ENCODE results near the gene MYO6.

The MYO6 gene

GRCh38 chr6:75933387-75933975, 184.4 kb downstream of the MYO6 start:
- TF ChIP-seq CTCF (IDR thresholded peaks at IDR 0.05; ENCODE audit: low read depth, low read length), result no peak
- no peak overlapping the region for H3K4me3 ChIP-seq (replicated peaks in 1 of 2; ENCODE audit: low read depth in 2 of 2, low read length in 2 of 2)
- DNase-seq (ENCODE audit: low read depth in 2 of 2), result no peak

- H3K4me3 ChIP-seq (replicated peaks in 1 of 2; ENCODE audit: low read depth in 2 of 2, low read length in 2 of 2), result peak overlapping the region; percentile 47 to 49
- peak; percentile 85 to 86 for DNase-seq (ENCODE audit: low read depth in 2 of 2)
- TF ChIP-seq CTCF (IDR thresholded peaks at IDR 0.05; ENCODE audit: low read depth, low read length), result peak; percentile 74
Observed at GRCh38 chr6:75934643-75935472, 185.8 kb downstream of the MYO6 start.

DNA sequence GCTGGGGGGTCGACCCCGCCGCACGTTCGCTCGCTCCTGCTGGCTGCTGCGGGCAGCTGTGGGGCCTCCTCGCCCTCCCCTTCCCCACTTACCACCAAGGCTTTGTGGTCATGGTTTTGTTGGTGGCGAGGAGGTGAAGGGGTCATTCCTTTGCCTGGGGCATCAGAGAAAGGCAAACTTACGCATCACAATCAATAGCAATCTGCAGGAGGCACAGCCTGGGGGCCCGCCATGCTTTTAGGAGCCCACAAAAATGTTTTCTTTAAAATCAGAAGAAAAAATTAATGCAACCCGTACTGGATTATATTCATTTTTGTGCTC, 186.4 kb downstream of the MYO6 start:
- H3K4me3 ChIP-seq (replicated peaks in 1 of 2; ENCODE audit: low read depth in 2 of 2, low read length in 2 of 2), result peak overlapping the region; percentile 47 to 49
- no peak for TF ChIP-seq CTCF (IDR thresholded peaks at IDR 0.05; ENCODE audit: low read depth, low read length)
- no peak for DNase-seq (ENCODE audit: low read depth in 2 of 2)

GRCh38 chr6:75936682-75937081, 187.6 kb downstream of the MYO6 start:
- H3K4me3 ChIP-seq (replicated peaks in 1 of 2; ENCODE audit: low read depth in 2 of 2, low read length in 2 of 2), result no peak overlapping the region
- TF ChIP-seq CTCF (IDR thresholded peaks at IDR 0.05; ENCODE audit: low read depth, low read length), result no peak
- no peak for DNase-seq (ENCODE audit: low read depth in 2 of 2)

- no peak overlapping the region for H3K4me3 ChIP-seq (replicated peaks in 1 of 2; ENCODE audit: low read depth in 2 of 2, low read length in 2 of 2)
- no peak for DNase-seq (ENCODE audit: low read depth in 2 of 2)
- TF ChIP-seq CTCF (IDR thresholded peaks at IDR 0.05; ENCODE audit: low read depth, low read length), result no peak
Observed at GRCh38 chr6:75937846-75938245, 188.8 kb downstream of the MYO6 start.

- no peak for TF ChIP-seq CTCF (IDR thresholded peaks at IDR 0.05; ENCODE audit: low read depth, low read length)
- no peak overlapping the region for H3K4me3 ChIP-seq (replicated peaks in 1 of 2; ENCODE audit: low read depth in 2 of 2, low read length in 2 of 2)
- no peak for DNase-seq (ENCODE audit: low read depth in 2 of 2)
Observed at GRCh38 chr6:75940564-75940963, 191.5 kb downstream of the MYO6 start.
